ENCODE measurements around the gene AEBP2.
"Not testable (repeated sequence)": the region's sequence is repeated elsewhere in the genome, so short reads cannot be mapped to it uniquely, and the experiment has no call there.

AEBP2 gene

GRCh38 chr12:19421503-19422282 is 17.6 kb upstream of the AEBP2 start:
- in situ Hi-C loops (cut with MboI; ENCODE audit: low sequenced_read_pairs) = no loop called here

DNA sequence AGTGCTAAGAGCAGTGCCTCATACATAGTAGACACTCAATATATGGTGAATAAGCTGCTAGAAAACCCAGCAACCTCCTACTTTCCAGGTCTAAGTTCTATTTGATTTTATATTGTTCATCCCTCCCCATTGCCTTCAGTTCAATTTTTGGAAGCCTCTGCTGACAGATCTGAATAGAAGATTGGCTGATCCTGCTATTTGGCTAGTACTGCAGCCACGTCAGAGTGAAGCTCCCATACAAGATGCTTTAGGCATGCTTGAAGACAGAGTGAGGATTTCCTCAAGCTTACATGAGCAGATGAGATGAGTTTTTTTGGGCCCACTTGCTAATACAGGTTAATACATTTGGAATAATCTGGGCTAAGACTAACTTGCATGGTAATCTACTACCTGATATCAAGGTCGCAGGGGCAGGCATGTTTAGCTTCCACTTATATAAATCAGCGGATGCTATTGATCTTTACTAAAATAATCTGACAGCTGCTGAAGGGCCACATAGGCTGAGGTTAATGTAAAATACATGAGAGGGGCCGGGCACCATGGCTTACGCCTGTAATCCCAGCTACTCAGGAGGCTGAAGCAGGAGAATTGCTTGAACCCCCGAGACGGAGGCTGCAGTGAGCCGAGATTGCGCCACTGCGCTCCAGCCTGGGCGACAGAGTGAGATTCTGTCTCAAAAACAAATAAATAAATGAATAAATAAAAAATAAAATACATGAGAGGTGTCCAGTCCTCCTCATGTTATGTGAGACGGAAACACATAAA is 15.9 kb upstream of the AEBP2 start:
- in situ Hi-C loops (cut with MboI; ENCODE audit: low sequenced_read_pairs) = no loop called here

DNA sequence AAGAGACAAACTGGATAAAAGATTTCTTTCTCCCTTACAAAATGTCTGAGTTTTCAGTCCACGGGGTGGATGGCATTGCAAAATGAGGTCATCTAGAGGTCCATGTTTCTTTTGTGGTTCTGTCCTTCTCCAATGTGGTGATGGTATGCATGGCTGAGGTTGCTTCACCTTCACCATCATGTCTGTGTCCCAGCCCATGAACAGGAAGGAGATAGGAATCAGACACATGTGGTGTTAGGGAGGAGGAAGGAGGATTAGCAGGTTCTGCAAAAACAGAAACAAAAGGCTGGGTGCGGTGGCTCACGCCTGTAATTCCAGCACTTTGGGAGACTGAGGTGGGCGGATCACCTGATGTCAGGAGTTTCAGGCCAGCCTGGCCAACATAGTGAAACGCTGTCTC is 11.0 kb upstream of the AEBP2 start:
- in situ Hi-C loops (cut with MboI; ENCODE audit: low sequenced_read_pairs) = no loop called here

- in situ Hi-C loops (cut with MboI; ENCODE audit: low sequenced_read_pairs) = not testable (repeated sequence)
Observed at GRCh38 chr12:19429491-19429890, 9.8 kb upstream of the AEBP2 start.

DNA sequence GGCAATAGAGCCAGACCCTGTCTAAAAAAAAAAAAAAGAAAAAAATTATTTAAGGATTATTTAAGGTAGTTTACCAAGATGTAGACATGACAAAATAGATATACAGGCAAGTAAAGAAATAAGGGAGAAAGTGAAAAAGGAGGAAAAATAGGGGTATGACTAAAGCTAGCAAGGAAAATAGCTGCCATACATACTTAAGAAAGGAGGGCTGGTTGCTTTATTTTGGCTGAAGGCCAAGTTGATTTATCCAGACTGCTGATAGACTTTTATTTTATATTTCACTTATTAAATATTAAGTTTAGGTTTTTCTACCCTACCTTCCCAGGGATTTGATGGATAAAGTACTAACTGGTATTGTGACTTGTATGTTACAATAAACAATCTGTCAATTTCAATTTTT is 8.3 kb upstream of the AEBP2 start:
- in situ Hi-C loops (cut with MboI; ENCODE audit: low sequenced_read_pairs) = no loop called here

DNA sequence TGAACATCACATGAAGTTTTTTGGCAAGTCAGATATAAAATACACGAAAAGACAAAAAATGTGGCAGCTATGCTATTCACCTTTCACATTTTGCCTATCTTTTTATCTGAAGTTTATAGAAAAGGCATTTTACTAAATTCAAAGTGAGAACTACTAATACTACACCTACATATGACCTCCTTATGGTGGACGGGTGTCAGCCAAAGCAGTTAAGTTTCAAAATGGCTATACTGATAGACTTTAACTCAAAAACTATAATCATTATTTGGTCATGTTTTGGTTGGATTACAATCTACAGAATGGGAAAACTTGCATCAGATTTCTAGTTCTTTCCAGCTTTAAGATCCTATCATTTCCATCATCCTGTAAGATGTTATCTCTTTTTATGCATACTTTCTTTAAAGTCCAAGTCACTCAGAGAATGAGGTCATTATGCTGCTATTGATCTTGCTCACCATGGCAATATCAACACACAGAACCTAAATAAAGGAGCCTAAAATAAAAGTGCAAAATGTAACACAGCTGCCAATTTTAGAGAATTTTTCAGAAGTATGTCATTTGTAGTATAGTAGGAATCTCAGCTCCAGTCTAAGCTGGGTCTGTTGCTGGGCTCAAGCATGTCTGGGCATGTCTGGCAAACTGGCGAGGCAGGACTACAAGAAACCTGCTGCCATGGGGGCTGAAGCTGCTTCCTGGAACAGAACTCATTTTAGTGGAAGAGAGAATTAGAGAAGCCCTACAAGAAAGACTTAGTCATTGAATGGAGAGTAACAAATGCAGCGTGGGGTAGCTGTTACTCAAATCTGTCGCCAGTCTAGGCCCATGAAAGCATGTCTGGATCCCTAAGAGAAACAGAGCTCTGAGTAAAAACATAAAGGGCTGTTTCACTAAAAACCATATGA is 7.6 kb upstream of the AEBP2 start:
- in situ Hi-C loops (cut with MboI; ENCODE audit: low sequenced_read_pairs) = no loop called here

DNA sequence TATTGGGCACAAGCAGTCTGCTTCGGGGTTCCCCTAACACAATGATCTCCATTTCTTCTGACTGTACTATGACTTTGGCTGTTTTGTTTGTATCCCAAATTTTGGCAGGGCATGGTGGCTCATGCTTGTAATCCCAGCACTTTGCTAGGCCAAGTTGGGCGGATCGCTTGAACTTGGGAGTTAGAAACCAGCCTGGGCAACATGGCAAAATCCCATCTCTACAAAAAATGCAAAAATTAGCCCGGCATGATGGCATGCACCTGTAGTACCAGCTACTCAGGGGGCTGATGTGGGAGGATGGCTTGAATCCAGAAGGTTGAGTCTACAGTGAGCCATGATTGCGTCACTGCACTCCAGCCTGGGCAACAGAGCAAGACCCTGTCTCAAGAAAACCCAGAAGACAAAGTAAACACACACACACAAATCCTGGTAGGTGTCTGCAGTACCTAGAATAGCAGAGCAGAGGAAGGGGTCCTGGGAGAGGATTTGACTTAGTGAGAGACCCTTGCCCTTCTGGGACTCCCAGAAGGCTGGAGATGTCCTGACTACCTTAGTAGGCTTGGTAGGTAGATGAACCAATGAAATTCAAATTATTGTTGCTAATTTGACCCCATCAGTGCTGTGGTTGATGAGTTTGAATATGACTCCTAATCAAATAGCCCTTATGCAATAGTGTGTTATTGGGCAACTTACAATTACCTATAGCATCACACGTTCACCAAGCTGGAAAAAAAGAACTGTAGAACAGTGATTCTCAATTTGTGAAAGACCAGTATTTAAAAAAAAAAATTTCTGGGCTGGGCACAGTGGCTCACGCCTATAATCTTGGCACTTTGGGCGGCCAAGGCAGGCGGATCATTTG is 6.8 kb upstream of the AEBP2 start:
- in situ Hi-C loops (cut with MboI; ENCODE audit: low sequenced_read_pairs) = no loop called here

DNA sequence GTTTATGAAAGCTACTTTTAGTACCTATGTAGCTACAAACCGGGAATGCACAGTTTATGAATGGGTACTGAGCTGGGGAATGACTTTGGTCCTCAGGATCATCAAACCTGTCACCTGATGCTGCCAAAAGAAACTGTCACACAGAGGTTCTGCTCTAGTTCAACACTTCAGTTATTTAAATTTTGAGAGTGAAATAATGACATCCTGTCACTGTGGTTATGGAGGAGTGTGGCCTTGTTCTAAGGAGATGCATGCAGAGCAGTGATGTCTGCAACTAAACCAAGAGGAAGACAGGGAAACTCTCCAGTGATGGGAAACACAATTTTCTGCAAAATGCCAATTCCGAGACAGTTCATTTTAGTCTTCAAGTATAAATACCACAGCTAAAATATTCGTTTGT is 4.8 kb upstream of the AEBP2 start:
- in situ Hi-C loops (cut with MboI; ENCODE audit: low sequenced_read_pairs) = no loop called here

DNA sequence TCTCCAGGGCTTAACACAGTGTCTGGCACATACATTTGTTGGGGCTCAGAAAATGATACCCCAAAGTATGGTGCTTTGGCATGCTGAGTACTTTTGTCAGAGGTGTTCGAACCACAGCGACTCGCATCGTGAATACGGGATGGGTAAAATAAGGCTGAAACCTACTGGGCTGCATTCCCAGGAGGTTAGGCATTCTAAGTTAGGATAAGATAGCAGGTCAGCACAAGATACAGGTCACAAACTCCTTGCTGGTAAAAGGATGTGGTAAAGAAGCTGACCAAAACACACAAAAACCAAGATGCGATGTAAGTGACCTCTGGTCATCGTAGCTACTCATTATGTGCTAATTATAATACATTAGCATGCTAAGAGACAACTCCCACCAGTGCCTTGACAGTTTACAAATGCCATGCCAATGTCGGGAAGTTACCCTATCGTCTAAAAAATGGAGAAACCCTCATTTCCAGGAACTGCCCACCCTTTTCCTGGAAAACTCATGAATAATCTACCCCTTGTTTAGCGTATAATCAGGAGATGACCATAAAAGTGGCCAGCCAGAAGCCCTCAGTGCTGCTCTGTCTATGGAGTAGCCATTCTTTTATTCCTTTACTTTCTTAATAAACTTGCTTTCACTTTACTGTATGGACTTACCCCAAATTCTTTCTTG is 3.3 kb upstream of the AEBP2 start:
- in situ Hi-C loops (cut with MboI; ENCODE audit: low sequenced_read_pairs) = no loop called here

DNA sequence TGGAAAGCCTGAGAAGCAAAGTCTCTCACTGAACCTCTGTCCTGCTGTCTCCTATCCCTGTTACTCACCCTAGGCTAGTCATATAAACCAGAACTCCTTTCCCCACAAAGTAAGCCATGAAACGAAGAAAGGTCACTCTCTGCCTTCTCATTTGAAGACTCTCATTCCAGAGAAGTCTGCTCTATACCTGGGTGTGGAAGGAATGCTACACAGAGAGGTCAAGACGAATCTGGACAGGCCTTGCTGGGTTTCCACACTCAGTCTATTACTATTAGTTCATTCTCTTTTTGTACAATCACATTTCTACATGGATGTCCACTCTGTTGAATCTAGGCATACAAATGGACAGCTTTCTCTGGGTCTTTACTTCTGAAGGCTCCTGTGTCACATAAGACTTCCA is 2.4 kb upstream of the AEBP2 start:
- in situ Hi-C loops (cut with MboI; ENCODE audit: low sequenced_read_pairs) = no loop called here

DNA sequence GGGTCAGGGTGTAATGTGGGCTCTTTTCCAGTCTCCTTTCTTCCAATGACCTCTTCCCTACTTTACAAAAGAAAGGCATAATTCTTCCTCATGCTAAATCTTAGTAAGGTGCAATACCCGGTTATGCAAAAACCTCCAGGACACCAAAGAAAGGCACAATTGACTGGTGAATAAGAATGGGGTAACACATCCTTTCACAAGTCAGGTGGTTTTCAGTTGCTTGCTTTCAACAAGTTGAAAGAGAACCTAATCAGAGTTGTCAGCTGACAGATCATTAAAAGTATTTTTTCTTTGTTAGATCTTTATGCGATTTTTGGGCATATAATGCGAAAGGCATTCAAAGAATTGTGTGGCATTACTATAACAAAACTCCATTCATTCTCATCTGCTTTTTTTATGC is 1.3 kb upstream of the AEBP2 start:
- in situ Hi-C loops (cut with MboI; ENCODE audit: low sequenced_read_pairs) = no loop called here

GRCh38 chr12:19440019-19440858 is 947 bp downstream of the AEBP2 start:
- in situ Hi-C loops (cut with MboI; ENCODE audit: low sequenced_read_pairs) = no loop called here

DNA sequence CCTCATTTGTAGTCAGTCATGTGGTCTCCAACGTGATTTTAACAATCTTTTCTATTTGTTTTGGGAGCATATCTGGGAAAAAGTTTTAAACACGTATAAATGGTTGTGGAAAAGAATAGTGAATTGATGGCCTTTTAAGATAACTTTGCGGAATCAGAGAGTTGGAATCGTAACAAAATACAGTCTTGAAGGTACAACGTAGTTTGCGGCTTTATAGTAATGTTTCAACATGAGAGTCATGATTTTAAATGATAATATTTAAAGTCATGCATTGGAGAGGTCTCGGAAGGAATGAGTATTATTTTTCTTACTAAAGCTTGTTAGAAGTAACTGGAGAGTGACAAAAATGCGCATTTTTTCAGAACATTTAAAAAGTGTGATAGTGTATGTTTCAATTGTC is 1.6 kb downstream of the AEBP2 start:
- in situ Hi-C loops (cut with MboI; ENCODE audit: low sequenced_read_pairs) = no loop called here

- in situ Hi-C loops (cut with MboI; ENCODE audit: low sequenced_read_pairs) = no loop called here
Observed at GRCh38 chr12:19443585-19443984, 4.3 kb downstream of the AEBP2 start.

DNA sequence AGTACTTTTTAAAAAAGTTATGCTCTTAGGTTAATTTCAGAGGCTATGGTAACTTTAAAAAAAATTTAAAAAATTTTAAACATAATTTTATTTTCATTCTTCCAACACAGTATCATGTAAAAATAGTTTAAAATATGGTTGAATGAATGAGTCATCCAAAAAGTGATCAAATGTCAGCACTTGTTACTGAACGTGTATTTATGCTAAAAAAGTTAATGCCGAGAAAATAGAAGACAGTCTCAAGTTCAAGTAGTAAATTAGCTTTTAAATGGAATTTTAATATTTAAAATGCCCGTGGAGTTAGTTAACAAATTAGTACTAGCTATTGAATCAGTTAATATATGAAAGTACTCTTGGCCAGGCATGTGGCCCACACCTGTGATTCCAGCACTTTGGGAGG is 4.8 kb downstream of the AEBP2 start:
- in situ Hi-C loops (cut with MboI; ENCODE audit: low sequenced_read_pairs) = no loop called here

DNA sequence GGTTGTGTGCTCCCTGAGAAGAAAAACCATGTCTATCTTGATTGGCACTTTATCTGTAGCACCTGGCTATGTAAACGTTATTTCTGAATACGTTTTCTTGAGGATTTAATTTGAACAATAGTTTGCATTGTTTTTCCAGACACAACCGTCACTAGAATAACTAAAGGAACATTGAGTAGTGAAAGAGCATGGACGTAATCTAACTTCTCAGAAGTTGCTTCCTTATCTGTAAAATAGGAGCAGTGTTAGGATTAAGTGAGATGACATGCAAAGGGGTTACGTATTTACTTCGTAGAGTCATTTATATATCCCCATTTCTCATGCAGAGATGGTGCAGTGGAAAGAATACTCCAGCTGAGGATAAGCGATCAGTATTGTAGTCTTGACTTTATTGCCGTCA is 8.1 kb downstream of the AEBP2 start:
- in situ Hi-C loops (cut with MboI; ENCODE audit: low sequenced_read_pairs) = no loop called here

GRCh38 chr12:19449814-19450213 is 10.5 kb downstream of the AEBP2 start:
- in situ Hi-C loops (cut with MboI; ENCODE audit: low sequenced_read_pairs) = no loop called here

DNA sequence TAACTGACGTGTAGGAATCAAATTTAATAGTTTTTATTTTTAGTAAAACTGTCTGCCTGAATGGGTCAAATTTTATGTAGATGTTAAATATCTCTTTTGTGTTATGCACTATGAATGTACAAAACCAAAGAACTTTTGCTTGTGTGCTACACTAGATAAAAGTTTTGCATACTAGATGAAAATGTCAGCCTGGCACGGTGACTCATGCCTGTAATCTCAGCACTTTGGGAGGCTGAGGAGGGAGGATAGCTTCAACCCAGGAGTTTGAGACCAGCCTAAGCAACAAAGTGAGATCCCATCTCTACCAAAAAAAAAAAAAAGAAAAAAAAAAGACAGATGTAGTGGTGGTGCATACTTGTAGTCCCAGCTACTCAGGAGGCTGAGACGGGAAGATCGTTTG is 11.1 kb downstream of the AEBP2 start:
- in situ Hi-C loops (cut with MboI; ENCODE audit: low sequenced_read_pairs) = no loop called here

- in situ Hi-C loops (cut with MboI; ENCODE audit: low sequenced_read_pairs) = no loop called here
Observed at GRCh38 chr12:19451196-19451595, 11.9 kb downstream of the AEBP2 start.

Data from HL-60/S4 treated with retinoic acid at 250 ng/mL for 4 days and 3 days (cell line).